GM12878 (cell line): ENCODE results near the gene PAPOLG. TPM values are rescaled to one million over a fixed set of nuclear protein-coding genes. Genes with fewer than 3 reads are reported as not detected.

ENCODE experiments used
- ATAC-seq: fragments of 200-7000 bp; cut with Tn5 transposase; 3 replicates; pipeline ENCODE4 v1.9.1; 2020; ENCODE audit warnings: mild to moderate bottlenecking, moderate library complexity
- BruUV-seq: library from RNA; stranded (reverse); fragments of 400-500 nt; replicated peaks from 2 replicates; lab custom pipeline; 2021; lab: Mats Ljungman, UMichigan
- CTCF ChIA-PET: fragments of 300-600 bp; sonication (Branson Sonifier 250); formaldehyde crosslinking; extraction: SDS; loops from one replicate; lab custom pipeline; 2021; ENCODE audit warnings: inconsistent platforms; lab: Yijun Ruan, JAX
- POLR2A ChIA-PET: fragments of 350-600 bp; formaldehyde crosslinking; extraction: SDS; loops from one replicate; lab custom pipeline; 2021; ENCODE audit warnings: inconsistent platforms; lab: Charles Lee
- RAD21 ChIA-PET: fragments of 300-600 bp; sonication (Branson Sonifier 250); formaldehyde crosslinking; loops from one replicate; lab custom pipeline; 2023; ENCODE audit warnings: antibody characterized with exemption; ENCODE audit not compliant: unreplicated experiment; lab: Charles Lee
- SMC1A ChIA-PET: fragments of 300-600 bp; sonication (Branson Sonifier 250); formaldehyde crosslinking; loops from one replicate; lab custom pipeline; 2023; ENCODE audit not compliant: unreplicated experiment, uncharacterized antibody; lab: Charles Lee
- DNase-seq: peaks from one replicate; pipeline ENCODE4 v3.0.0-alpha.2; 2011; ENCODE audit warnings: low read depth, low spot score
- FAIRE-seq: peaks from 3 replicates; lab custom pipeline; 2011; peaks lifted over from hg19 to GRCh38; lab: Jason Lieb, UNC
- H2AFZ ChIP-seq: 2 replicates; pipeline ENCODE4 v1.6.0; 2011; ENCODE audit warnings: low read depth, low read length, control low read depth; ENCODE audit not compliant: control insufficient read depth
- H3K27ac ChIP-seq: 2 replicates; pipeline ENCODE4 v1.5.1; 2011; ENCODE audit warnings: control low read depth; ENCODE audit not compliant: control insufficient read depth, insufficient read depth
- H3K27me3 ChIP-seq, 2 experiments: replicated peaks in 1 of 2; 2 replicates each; pipeline versions ENCODE4 v1.6.0 to v1.6.1; 2011; ENCODE audit warnings: low read length in 1 of 2; ENCODE audit not compliant: control insufficient read depth in 2 of 2, insufficient read depth in 2 of 2
- H3K36me3 ChIP-seq, 2 experiments: 2 replicates each; pipeline ENCODE4 v1.5.1; 2011; ENCODE audit warnings: low read length in 1 of 2; ENCODE audit not compliant: control insufficient read depth in 2 of 2, insufficient read depth in 2 of 2
- H3K4me1 ChIP-seq: 2 replicates; pipeline ENCODE4 v1.6.1; 2011; ENCODE audit warnings: mild to moderate bottlenecking, low read length, moderate library complexity, mixed read lengths; ENCODE audit not compliant: control insufficient read depth, insufficient read depth
- H3K4me2 ChIP-seq: 2 replicates; pipeline ENCODE4 v1.6.0; 2011; ENCODE audit warnings: control low read depth; ENCODE audit not compliant: control insufficient read depth, insufficient read depth
- H3K4me3 ChIP-seq: fragments of 200-600 bp; sonication (generic); 2 replicates; pipeline ENCODE4 v1.5.1; 2016
- H3K79me2 ChIP-seq: 2 replicates; pipeline ENCODE4 v1.6.0; 2011; ENCODE audit warnings: low read length; ENCODE audit not compliant: control insufficient read depth, insufficient read depth
- H3K9ac ChIP-seq: 2 replicates; pipeline ENCODE4 v1.8.0; 2011; ENCODE audit warnings: low read length, control low read depth, mixed read lengths; ENCODE audit not compliant: control insufficient read depth, insufficient read depth
- H3K9me3 ChIP-seq: replicated peaks from 3 replicates; pipeline ENCODE4 v1.5.1; 2011; ENCODE audit warnings: mild to moderate bottlenecking, low read length; ENCODE audit not compliant: control insufficient read depth, insufficient read depth
- H4K20me1 ChIP-seq: 2 replicates; pipeline ENCODE4 v1.6.0; 2011; ENCODE audit not compliant: control insufficient read depth, insufficient read depth
- ESRRA ChIP-seq: IDR thresholded peaks from 2 replicates; pipeline ENCODE4 v1.6.1; 2012; ENCODE audit warnings: mild to moderate bottlenecking, low read length, improper control_type of control experiment
- HDGF ChIP-seq: fragments of 450-650 bp; IDR thresholded peaks from 2 replicates; pipeline ENCODE4 v1.6.1; 2016; ENCODE audit warnings: antibody characterized with exemption
- in situ Hi-C: fragments of 300-500 bp; cut with MboI; formaldehyde crosslinking; loops from 9 replicates; pipeline ENCODE4 v1.14.3; 2018; ENCODE audit warnings: mixed read lengths
- intact Hi-C: fragments of 100-400 bp; cut with micrococcal nuclease; formaldehyde crosslinking; loops from one replicate; pipeline ENCODE4 v1.14.2; 2022; ENCODE audit not compliant: unreplicated experiment
- polyA plus RNA-seq, 11 experiments: library from polyadenylated mRNA; depleted of rRNA in 4 of 11; unstranded in 6 of 11; stranded (reverse) in 5 of 11; fragments of >200 nt; fragmentation: Nextera tagmentation in 4 of 11; fragmentation: Illumina TruSeq in 1 of 11; extraction: Ambion mirVana in 4 of 11; extraction: Trizol in 1 of 11; gene quantifications; 1 replicate in 1 of 11; 2 replicates in 10 of 11; pipeline versions ENCODE4 v1.2.1 to v1.2.3, GENCODE V29; 2011 to 2016; ENCODE audit warnings: inconsistent platforms in 2 of 11, missing spikeins in 2 of 11, low read depth in 1 of 11
- total RNA-seq, 4 experiments: library from RNA; depleted of rRNA in 3 of 4; stranded (reverse); fragments of >200 nt in 3 of 4; fragmentation: Illumina TruSeq in 1 of 4; extraction: Trizol in 1 of 4; gene quantifications; 2 replicates each; pipeline versions ENCODE4 v1.2.1 to v1.2.3, GENCODE V29; 2013 to 2021
- TF ChIP-seq, protein P1 (sequence below): IDR thresholded peaks from 2 replicates; pipeline ENCODE4 v1.6.1; 2012; ENCODE audit warnings: improper control_type of control experiment, low read depth, low read length; ENCODE audit not compliant: insufficient replicate concordance
- TF ChIP-seq, protein P2 (sequence below): IDR thresholded peaks from 2 replicates; pipeline ENCODE4 v1.6.1; 2011; ENCODE audit warnings: borderline replicate concordance, low read depth, mild to moderate bottlenecking, moderate library complexity, mixed read lengths, low read length; ENCODE audit not compliant: insufficient read depth; ENCODE audit errors: extremely low read length
- TF ChIP-seq, protein P3 (sequence below): fragments of 450-650 bp; IDR thresholded peaks from 2 replicates; pipeline ENCODE4 v1.6.1; 2018; ENCODE audit warnings: borderline replicate concordance, mild to moderate bottlenecking; ENCODE audit not compliant: partially characterized antibody

Gene PAPOLG
- total and polyA plus RNA-seq, 10 of the 15 experiments (the other 5 are each of a cell fraction or from before 2014, with no cell fraction given): 4.2 to 15.8 (median 10.7) TPM

DNA sequence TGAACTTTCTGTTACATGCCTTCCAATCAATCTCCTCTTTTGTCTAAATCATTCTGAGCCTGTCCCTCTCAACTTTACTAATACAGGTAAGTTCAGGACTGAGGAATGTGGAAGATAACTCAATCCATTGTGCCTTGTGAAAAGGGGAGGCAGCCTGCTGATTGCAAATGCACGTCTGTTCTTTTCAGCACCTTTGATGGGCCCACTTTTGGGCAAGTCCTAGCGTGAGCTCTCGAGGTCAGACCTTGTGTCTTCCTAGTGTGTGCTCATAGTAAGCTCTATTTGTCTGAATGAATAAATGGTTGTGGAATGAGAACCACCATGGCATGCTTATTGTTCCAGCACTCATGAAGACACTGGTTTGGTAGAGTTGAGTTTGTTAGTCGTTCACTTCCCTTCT, 74.9 kb downstream of the PAPOLG start (continued):
- TF ChIP-seq, protein P1, sequence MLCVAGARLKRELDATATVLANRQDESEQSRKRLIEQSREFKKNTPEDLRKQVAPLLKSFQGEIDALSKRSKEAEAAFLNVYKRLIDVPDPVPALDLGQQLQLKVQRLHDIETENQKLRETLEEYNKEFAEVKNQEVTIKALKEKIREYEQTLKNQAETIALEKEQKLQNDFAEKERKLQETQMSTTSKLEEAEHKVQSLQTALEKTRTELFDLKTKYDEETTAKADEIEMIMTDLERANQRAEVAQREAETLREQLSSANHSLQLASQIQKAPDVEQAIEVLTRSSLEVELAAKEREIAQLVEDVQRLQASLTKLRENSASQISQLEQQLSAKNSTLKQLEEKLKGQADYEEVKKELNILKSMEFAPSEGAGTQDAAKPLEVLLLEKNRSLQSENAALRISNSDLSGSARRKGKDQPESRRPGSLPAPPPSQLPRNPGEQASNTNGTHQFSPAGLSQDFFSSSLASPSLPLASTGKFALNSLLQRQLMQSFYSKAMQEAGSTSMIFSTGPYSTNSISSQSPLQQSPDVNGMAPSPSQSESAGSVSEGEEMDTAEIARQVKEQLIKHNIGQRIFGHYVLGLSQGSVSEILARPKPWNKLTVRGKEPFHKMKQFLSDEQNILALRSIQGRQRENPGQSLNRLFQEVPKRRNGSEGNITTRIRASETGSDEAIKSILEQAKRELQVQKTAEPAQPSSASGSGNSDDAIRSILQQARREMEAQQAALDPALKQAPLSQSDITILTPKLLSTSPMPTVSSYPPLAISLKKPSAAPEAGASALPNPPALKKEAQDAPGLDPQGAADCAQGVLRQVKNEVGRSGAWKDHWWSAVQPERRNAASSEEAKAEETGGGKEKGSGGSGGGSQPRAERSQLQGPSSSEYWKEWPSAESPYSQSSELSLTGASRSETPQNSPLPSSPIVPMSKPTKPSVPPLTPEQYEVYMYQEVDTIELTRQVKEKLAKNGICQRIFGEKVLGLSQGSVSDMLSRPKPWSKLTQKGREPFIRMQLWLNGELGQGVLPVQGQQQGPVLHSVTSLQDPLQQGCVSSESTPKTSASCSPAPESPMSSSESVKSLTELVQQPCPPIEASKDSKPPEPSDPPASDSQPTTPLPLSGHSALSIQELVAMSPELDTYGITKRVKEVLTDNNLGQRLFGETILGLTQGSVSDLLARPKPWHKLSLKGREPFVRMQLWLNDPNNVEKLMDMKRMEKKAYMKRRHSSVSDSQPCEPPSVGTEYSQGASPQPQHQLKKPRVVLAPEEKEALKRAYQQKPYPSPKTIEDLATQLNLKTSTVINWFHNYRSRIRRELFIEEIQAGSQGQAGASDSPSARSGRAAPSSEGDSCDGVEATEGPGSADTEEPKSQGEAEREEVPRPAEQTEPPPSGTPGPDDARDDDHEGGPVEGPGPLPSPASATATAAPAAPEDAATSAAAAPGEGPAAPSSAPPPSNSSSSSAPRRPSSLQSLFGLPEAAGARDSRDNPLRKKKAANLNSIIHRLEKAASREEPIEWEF: no peak
- TF ChIP-seq ESRRA: no peak
- TF ChIP-seq, protein P2, sequence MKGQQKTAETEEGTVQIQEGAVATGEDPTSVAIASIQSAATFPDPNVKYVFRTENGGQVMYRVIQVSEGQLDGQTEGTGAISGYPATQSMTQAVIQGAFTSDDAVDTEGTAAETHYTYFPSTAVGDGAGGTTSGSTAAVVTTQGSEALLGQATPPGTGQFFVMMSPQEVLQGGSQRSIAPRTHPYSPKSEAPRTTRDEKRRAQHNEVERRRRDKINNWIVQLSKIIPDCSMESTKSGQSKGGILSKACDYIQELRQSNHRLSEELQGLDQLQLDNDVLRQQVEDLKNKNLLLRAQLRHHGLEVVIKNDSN: no peak

DNA sequence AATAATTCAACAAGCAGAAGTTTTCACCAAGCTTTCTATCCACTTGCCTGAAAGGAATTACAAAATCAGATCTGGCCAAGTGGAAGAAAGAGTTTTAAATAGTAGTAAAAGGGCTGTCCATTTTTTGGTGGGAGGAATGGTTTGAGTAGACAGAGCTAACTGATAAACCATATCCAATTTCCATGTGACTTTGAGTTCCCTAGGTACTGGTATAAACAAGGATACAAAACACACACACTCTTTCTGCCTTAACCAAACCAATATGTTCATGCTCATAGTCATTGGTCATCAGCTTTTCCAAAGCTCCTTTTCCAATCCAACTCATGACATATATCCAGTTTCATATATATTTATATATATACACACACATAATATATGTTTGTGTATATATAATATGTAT, 75.9 kb downstream of the PAPOLG start:
- no peaks in the 10 kb centered on the region for H4K20me1 ChIP-seq
- H3K4me3 ChIP-seq: no peak overlapping the region
- ATAC-seq (no peak), FAIRE-seq (no peak), DNase-seq (no peak)
- ChIA-PET CTCF (interaction anchor here (0.9 to 5.3 kb wide), 4 partner anchors 13 to 166 kb away, joined by 3 to 18 read pairs (median 8); no protein-coding TSS in a partner anchor), RAD21 (interaction anchor here (1.1 to 3.0 kb wide), 7 partner anchors 9 to 167 kb away, joined by 3 to 19 read pairs (median 5); no protein-coding TSS in a partner anchor), POLR2A (interaction anchor here (0.9 to 1.7 kb wide), 3 partner anchors 9 to 25 kb away, joined by 5 to 8 read pairs (median 7); no protein-coding TSS in a partner anchor), SMC1A (interaction anchor here (1.0 to 1.6 kb wide), 11 partner anchors 14 to 167 kb away, joined by 3 to 14 read pairs (median 4); no protein-coding TSS in a partner anchor)
- H3K4me1 ChIP-seq: peaks cover 48% of the 10 kb centered on the region
- H3K36me3 ChIP-seq: no peaks in the 10 kb centered on the region
- no peak overlapping the region for H3K9ac ChIP-seq
- no peaks in the 10 kb centered on the region for H3K79me2 ChIP-seq
- no peak overlapping the region for H3K4me2 ChIP-seq
- no peak overlapping the region for H3K27ac ChIP-seq
- no peaks in the 10 kb centered on the region for H3K9me3 ChIP-seq
- H2AFZ ChIP-seq: no peak overlapping the region
- no TSS peak for BruUV-seq
- intact Hi-C loops: no loop called here
- in situ Hi-C loops: no loop called here
- TF ChIP-seq, protein P3, sequence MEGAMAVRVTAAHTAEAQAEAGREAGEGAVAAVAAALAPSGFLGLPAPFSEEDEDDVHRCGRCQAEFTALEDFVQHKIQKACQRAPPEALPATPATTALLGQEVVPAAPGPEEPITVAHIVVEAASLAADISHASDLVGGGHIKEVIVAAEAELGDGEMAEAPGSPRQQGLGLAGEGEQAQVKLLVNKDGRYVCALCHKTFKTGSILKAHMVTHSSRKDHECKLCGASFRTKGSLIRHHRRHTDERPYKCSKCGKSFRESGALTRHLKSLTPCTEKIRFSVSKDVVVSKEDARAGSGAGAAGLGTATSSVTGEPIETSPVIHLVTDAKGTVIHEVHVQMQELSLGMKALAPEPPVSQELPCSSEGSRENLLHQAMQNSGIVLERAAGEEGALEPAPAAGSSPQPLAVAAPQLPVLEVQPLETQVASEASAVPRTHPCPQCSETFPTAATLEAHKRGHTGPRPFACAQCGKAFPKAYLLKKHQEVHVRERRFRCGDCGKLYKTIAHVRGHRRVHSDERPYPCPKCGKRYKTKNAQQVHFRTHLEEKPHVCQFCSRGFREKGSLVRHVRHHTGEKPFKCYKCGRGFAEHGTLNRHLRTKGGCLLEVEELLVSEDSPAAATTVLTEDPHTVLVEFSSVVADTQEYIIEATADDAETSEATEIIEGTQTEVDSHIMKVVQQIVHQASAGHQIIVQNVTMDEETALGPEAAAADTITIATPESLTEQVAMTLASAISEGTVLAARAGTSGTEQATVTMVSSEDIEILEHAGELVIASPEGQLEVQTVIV: no peak
- TF ChIP-seq HDGF: no peak
- H3K27me3 ChIP-seq: no peaks in the 10 kb centered on the region
